Ectodermal cell (in vitro differentiated cells): ENCODE measurements around the gene KIAA0513.
"Not testable (repeated sequence)": the region's sequence is repeated elsewhere in the genome, so short reads cannot be mapped to it uniquely, and the experiment has no call there.

Source experiments
- H3K27ac ChIP-seq: 2 replicates; pipeline ENCODE4 v1.7.0; 2013; ENCODE audit warnings: mild to moderate bottlenecking, low read depth, low read length; ENCODE audit not compliant: insufficient read depth, poor library complexity, severe bottlenecking
- H3K27me3 ChIP-seq: 2 replicates; pipeline ENCODE4 v1.7.0; 2013; ENCODE audit warnings: mild to moderate bottlenecking, low read length; ENCODE audit not compliant: insufficient read depth, control insufficient read depth, poor library complexity, severe bottlenecking
- H3K36me3 ChIP-seq: one replicate; pipeline ENCODE4 v1.7.0; 2013; ENCODE audit warnings: low read length; ENCODE audit not compliant: control insufficient read depth, insufficient read depth
- H3K4me1 ChIP-seq: one replicate; pipeline ENCODE4 v1.7.0; 2013; ENCODE audit warnings: low read length; ENCODE audit not compliant: control insufficient read depth, insufficient read depth
- H3K4me3 ChIP-seq: 2 replicates; pipeline ENCODE4 v1.7.0; 2013; ENCODE audit warnings: low read depth, low read length, control low read depth; ENCODE audit not compliant: insufficient read depth
- H3K9me3 ChIP-seq: 2 replicates; pipeline ENCODE4 v1.7.0; 2013; ENCODE audit warnings: mild to moderate bottlenecking, low read length, moderate library complexity; ENCODE audit not compliant: control insufficient read depth
- whole genome bisulfite sequencing, 2 experiments: methylation state at CpG; one replicate each; pipeline ENCODE4 v1.1.7; 2013; ENCODE audit warnings: missing lambda C conversion rate in 2 of 2; 5-methylcytosine and 5-hydroxymethylcytosine counted together

KIAA0513 gene

GRCh38 chr16:85111184-85111583, 83.6 kb downstream of the KIAA0513 start:
- H3K27ac ChIP-seq = no peak overlapping the region
- no peaks in the 10 kb centered on the region for H3K9me3 ChIP-seq
- no peaks in the 10 kb centered on the region for H3K36me3 ChIP-seq
- H3K4me1 ChIP-seq = peaks cover 17% of the 10 kb centered on the region
- H3K27me3 ChIP-seq = no peaks in the 10 kb centered on the region
- WGBS, 2 experiments = 90 to 92% methylated on average over 9 of the region's 9 CpGs
- no peak overlapping the region for H3K4me3 ChIP-seq

GRCh38 chr16:85112364-85112763, 84.8 kb downstream of the KIAA0513 start, which contains the start of gene CIBAR2:
Gene CIBAR2, minus strand, starts transcription at chr16:85112472. Its CDS starts 120 bp downstream, at chr16:85112352.
- Histone ChIP-seq H3K27me3 (no peaks in the 10 kb centered on the region), H3K36me3 (no peaks in the 10 kb centered on the region), H3K4me1 (peaks cover 17% of the 10 kb centered on the region), H3K4me3 (no peak within 1 kb of the TSS), H3K9me3 (no peaks in the 10 kb centered on the region), H3K27ac (no peak within 1 kb of the TSS)
- 24 to 28% methylated on average over 15 of the region's 15 CpGs for WGBS, 2 experiments

- H3K27me3 ChIP-seq = no peaks in the 10 kb centered on the region
- no peaks in the 10 kb centered on the region for H3K36me3 ChIP-seq
- H3K4me1 ChIP-seq = peaks cover 17% of the 10 kb centered on the region
- H3K9me3 ChIP-seq = no peaks in the 10 kb centered on the region
- no peak overlapping the region for H3K4me3 ChIP-seq
- no peak overlapping the region for H3K27ac ChIP-seq
- 84% methylated on average over 14 of the region's 14 CpGs for WGBS, 2 experiments
Observed at GRCh38 chr16:85113168-85113733, 85.7 kb downstream of the KIAA0513 start.

- H3K4me3 ChIP-seq = no peak overlapping the region
- H3K36me3 ChIP-seq = no peaks in the 10 kb centered on the region
- H3K27ac ChIP-seq = no peak overlapping the region
- no peaks in the 10 kb centered on the region for H3K9me3 ChIP-seq
- H3K27me3 ChIP-seq = no peaks in the 10 kb centered on the region
- H3K4me1 ChIP-seq = peaks cover 17% of the 10 kb centered on the region
- 64 to 66% methylated on average over 14 of the region's 14 CpGs for WGBS, 2 experiments
Observed at GRCh38 chr16:85113913-85114312, 86.3 kb downstream of the KIAA0513 start.

- no peaks in the 10 kb centered on the region for H3K9me3 ChIP-seq
- H3K27ac ChIP-seq = no peak overlapping the region
- H3K36me3 ChIP-seq = no peaks in the 10 kb centered on the region
- no peaks in the 10 kb centered on the region for H3K27me3 ChIP-seq
- H3K4me3 ChIP-seq = no peak overlapping the region
- 26 to 27% methylated on average over 20 of the region's 20 CpGs for WGBS, 2 experiments
- peaks cover 17% of the 10 kb centered on the region for H3K4me1 ChIP-seq
Observed at GRCh38 chr16:85114909-85115567, 87.4 kb downstream of the KIAA0513 start.

GRCh38 chr16:85117418-85117817, 89.8 kb downstream of the KIAA0513 start:
- H3K4me3 ChIP-seq = no peak overlapping the region
- no peaks in the 10 kb centered on the region for H3K36me3 ChIP-seq
- peaks cover 9% of the 10 kb centered on the region for H3K4me1 ChIP-seq
- no peaks in the 10 kb centered on the region for H3K27me3 ChIP-seq
- no peak overlapping the region for H3K27ac ChIP-seq
- WGBS, 2 experiments = 92 to 93% methylated on average over 12 of the region's 12 CpGs
- H3K9me3 ChIP-seq = no peaks in the 10 kb centered on the region

- no peak overlapping the region for H3K4me3 ChIP-seq
- no peaks in the 10 kb centered on the region for H3K4me1 ChIP-seq
- H3K9me3 ChIP-seq = no peaks in the 10 kb centered on the region
Observed at GRCh38 chr16:85120006-85120340, 92.4 kb downstream of the KIAA0513 start.

GRCh38 chr16:85123441-85123840, 95.8 kb downstream of the KIAA0513 start:
- WGBS, 2 experiments = 93 to 97% methylated on average over 6 of the region's 6 CpGs
- H3K4me3 ChIP-seq, H3K27ac ChIP-seq, H3K27me3 ChIP-seq, H3K9me3 ChIP-seq, H3K36me3 ChIP-seq: not testable (repeated sequence)
- peaks cover 11% of the 10 kb centered on the region for H3K4me1 ChIP-seq

More at GRCh38 chr16:85120006-85120340, 92.4 kb downstream of the KIAA0513 start:
- Histone ChIP-seq H3K27me3 (no peaks in the 10 kb centered on the region), H3K27ac (no peak overlapping the region), H3K36me3 (no peaks in the 10 kb centered on the region)
- 88 to 97% methylated on average over 4 of the region's 4 CpGs for WGBS, 2 experiments

- Histone ChIP-seq H3K27ac (no peak overlapping the region), H3K4me3 (no peak overlapping the region), H3K9me3 (no peaks in the 10 kb centered on the region), H3K36me3 (no peaks in the 10 kb centered on the region), H3K4me1 (peaks cover 11% of the 10 kb centered on the region), H3K27me3 (no peaks in the 10 kb centered on the region)
- 59 to 66% methylated on average over 34 of the region's 34 CpGs for WGBS, 2 experiments
Observed at GRCh38 chr16:85123891-85124635, 96.5 kb downstream of the KIAA0513 start.

GRCh38 chr16:85124636-85125346, 97.2 kb downstream of the KIAA0513 start:
- Histone ChIP-seq H3K27me3 (no peaks in the 10 kb centered on the region), H3K36me3 (no peaks in the 10 kb centered on the region), H3K4me1 (peaks cover 11% of the 10 kb centered on the region), H3K27ac (no peak overlapping the region), H3K4me3 (no peak overlapping the region), H3K9me3 (no peaks in the 10 kb centered on the region)
- 93 to 96% methylated on average over 11 of the region's 11 CpGs for WGBS, 2 experiments
